Brain microvascular endothelial cell (primary cell): Measurements from ENCODE around the gene OR2W3.

Source experiments
- DNase-seq: peaks from one replicate; pipeline ENCODE4 v3.0.0-alpha.2; 2020
- H3K27ac ChIP-seq: fragments of 250-450 bp; sonication (Bioruptor Pico); 2 replicates; pipeline ENCODE4 v1.5.1; 2020; ENCODE audit warnings: mild to moderate bottlenecking, moderate library complexity
- H3K27me3 ChIP-seq: fragments of 250-450 bp; sonication (Bioruptor Pico); replicated peaks from 2 replicates; pipeline ENCODE4 v1.5.1; 2020; ENCODE audit warnings: mild to moderate bottlenecking
- H3K36me3 ChIP-seq: fragments of 250-450 bp; sonication (Bioruptor Pico); replicated peaks from 2 replicates; pipeline ENCODE4 v1.5.1; 2020; ENCODE audit warnings: mild to moderate bottlenecking
- H3K4me3 ChIP-seq: 2 replicates; pipeline ENCODE4 v1.5.1; 2011; ENCODE audit warnings: low read depth, mild to moderate bottlenecking, control low read depth, low read length, moderate library complexity
- CTCF ChIP-seq: IDR thresholded peaks from 2 replicates; pipeline ENCODE4 v1.5.1; 2011; ENCODE audit warnings: low read depth, mild to moderate bottlenecking, moderate library complexity, low read length, control low read depth, inconsistent platforms; ENCODE audit errors: missing control alignments
- in situ Hi-C: cut with HindIII; loops from 2 replicates; pipeline ENCODE4 v1.10.0; 2017; ENCODE audit warnings: low sequenced_read_pairs, low pct_ligation_motif_present

Gene OR2W3

GRCh38 chr1:247942624-247943023 is 47.2 kb downstream of the OR2W3 start:
- H3K27ac ChIP-seq: no peak overlapping the region
- no peak for DNase-seq
- no peaks in the 10 kb centered on the region for H3K36me3 ChIP-seq
- TF ChIP-seq CTCF: no peak
- in situ Hi-C loops: no loop called here
- no peaks in the 10 kb centered on the region for H3K27me3 ChIP-seq
- H3K4me3 ChIP-seq: no peak overlapping the region
